ENCODE results near the gene TECR. TPM values are rescaled to one million over a fixed set of nuclear protein-coding genes. Genes with fewer than 3 reads are reported as not detected.

TECR gene
- total and polyA plus RNA-seq, 4 donors = 40.1 to 112 (median 60.5) TPM

DNA sequence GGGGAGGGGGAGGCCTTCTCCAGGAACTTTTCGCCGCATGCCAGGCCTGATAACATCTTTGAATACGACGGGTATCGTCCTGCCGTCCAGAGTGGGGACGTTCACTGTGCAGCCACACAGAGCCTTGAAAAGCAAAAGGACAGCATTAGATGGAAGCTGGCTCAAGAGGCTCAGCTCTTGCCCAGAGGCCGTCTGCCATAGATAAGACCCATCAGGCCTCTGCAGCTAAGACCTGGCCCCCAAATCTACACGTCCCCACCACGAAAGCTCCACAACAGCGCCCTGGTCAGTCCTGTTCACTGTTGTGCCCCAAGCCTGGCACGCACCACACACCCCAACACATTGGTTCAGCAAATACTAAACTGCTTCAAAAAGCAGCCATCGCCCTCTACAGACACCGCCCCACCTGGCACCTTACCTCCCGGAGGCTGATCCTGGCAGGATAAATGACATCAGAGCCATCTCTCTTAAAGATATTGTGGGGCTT lies 13.3 kb upstream of the TECR start:
- Histone ChIP-seq H3K4me1 (ENCODE audit: control insufficient read depth in 1 of 2, insufficient read depth in 2 of 2, low read length in 2 of 2) (no peaks in the 10 kb centered on the region), H3K9me3 (ENCODE audit: control insufficient read depth, low read length) (no peaks in the 10 kb centered on the region), H3K36me3 (ENCODE audit: control insufficient read depth in 1 of 2, insufficient read depth in 2 of 2, low read length in 1 of 2) (peaks cover 0 to 5% of the 10 kb centered on the region in 2 donors), H3K27ac (ENCODE audit: low read depth in 1 of 2, low read length in 2 of 2) (no peak overlapping the region), H3K27me3 (ENCODE audit: control insufficient read depth in 1 of 2, insufficient read depth in 2 of 2, low read length in 1 of 2) (no peaks in the 10 kb centered on the region), H3K4me3 (ENCODE audit: low read length in 2 of 2) (no peak overlapping the region)
- intact Hi-C loops (cut with DNase I) = no loop called here
- no peak for DNase-seq
- 66 to 75% methylated on average over 15 of the region's 15 CpGs for WGBS, 2 donors
- ATAC-seq (ENCODE audit: low FRiP score) = no peak

- no peak for ATAC-seq (ENCODE audit: low FRiP score)
- H3K4me1 ChIP-seq (ENCODE audit: control insufficient read depth in 1 of 2, insufficient read depth in 2 of 2, low read length in 2 of 2) = no peaks in the 10 kb centered on the region
- H3K36me3 ChIP-seq (ENCODE audit: control insufficient read depth in 1 of 2, insufficient read depth in 2 of 2, low read length in 1 of 2) = peaks cover 0 to 5% of the 10 kb centered on the region in 2 donors
- no peaks in the 10 kb centered on the region for H3K27me3 ChIP-seq (ENCODE audit: control insufficient read depth in 1 of 2, insufficient read depth in 2 of 2, low read length in 1 of 2)
- no peaks in the 10 kb centered on the region for H3K9me3 ChIP-seq (ENCODE audit: control insufficient read depth, low read length)
- no peak overlapping the region for H3K27ac ChIP-seq (ENCODE audit: low read depth in 1 of 2, low read length in 2 of 2)
- H3K4me3 ChIP-seq (ENCODE audit: low read length in 2 of 2) = peak overlapping the region; percentile 89 to 97
- intact Hi-C loops (cut with DNase I) = no loop called here
- 25 to 29% methylated on average over 22 of the region's 22 CpGs for WGBS, 2 donors
- DNase-seq = no peak
Measured at GRCh38 chr19:14516746-14517438, 12.5 kb upstream of the TECR start.

DNA sequence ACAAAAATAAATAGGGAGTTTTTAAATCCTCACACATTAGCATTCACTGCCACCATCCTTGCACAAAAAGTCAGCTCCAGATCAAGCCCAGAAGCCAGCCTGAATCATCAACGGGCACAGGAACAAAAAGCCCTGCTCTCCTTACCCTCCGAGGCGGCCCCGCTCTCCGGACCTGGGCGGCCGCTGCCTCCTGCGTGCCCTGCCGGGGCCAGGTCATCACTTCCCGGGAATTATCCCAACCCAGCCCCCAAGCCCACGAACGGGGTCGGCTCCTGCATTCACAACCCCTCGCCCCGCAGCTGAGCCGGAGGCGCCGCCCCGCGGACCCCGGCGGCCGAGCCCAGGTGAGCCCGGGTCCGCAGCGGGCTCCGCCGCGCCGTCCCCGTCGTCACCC lies 12.0 kb upstream of the TECR start:
- intact Hi-C loops (cut with DNase I) = no loop called here
- no peak for ATAC-seq (ENCODE audit: low FRiP score)
- WGBS, 2 donors = 0% methylated on average over 31 to 32 of the region's 32 CpGs
- H3K4me1 ChIP-seq (ENCODE audit: control insufficient read depth in 1 of 2, insufficient read depth in 2 of 2, low read length in 2 of 2) = no peaks in the 10 kb centered on the region
- peak overlapping the region; percentile 69 to 87 for H3K27ac ChIP-seq (ENCODE audit: low read depth in 1 of 2, low read length in 2 of 2)
- no peaks in the 10 kb centered on the region for H3K27me3 ChIP-seq (ENCODE audit: control insufficient read depth in 1 of 2, insufficient read depth in 2 of 2, low read length in 1 of 2)
- H3K4me3 ChIP-seq (ENCODE audit: low read length in 2 of 2) = peak overlapping the region; percentile 89 to 97
- peak; percentile 66 to 85 for DNase-seq
- no peaks in the 10 kb centered on the region for H3K9me3 ChIP-seq (ENCODE audit: control insufficient read depth, low read length)
- peaks cover 0 to 5% of the 10 kb centered on the region in 2 donors for H3K36me3 ChIP-seq (ENCODE audit: control insufficient read depth in 1 of 2, insufficient read depth in 2 of 2, low read length in 1 of 2)

GRCh38 chr19:14517840-14518505 lies 11.4 kb upstream of the TECR start, which contains the start of gene DNAJB1:
DNAJB1 (minus strand) TSS chr19:14518397; CDS start chr19:14518349, 48 bp downstream.
- intact Hi-C loops (cut with DNase I) = no loop called here
- peak; percentile 92 for ATAC-seq (ENCODE audit: low FRiP score)
- Histone ChIP-seq H3K4me3 (ENCODE audit: low read length in 2 of 2) (peak within 1 kb of the TSS; percentile 89 to 97), H3K36me3 (ENCODE audit: control insufficient read depth in 1 of 2, insufficient read depth in 2 of 2, low read length in 1 of 2) (peaks cover 0 to 5% of the 10 kb centered on the region in 2 donors), H3K27ac (ENCODE audit: low read depth in 1 of 2, low read length in 2 of 2) (peak within 1 kb of the TSS; percentile 81 to 87), H3K9me3 (ENCODE audit: control insufficient read depth, low read length) (no peaks in the 10 kb centered on the region), H3K27me3 (ENCODE audit: control insufficient read depth in 1 of 2, insufficient read depth in 2 of 2, low read length in 1 of 2) (no peaks in the 10 kb centered on the region), H3K4me1 (ENCODE audit: control insufficient read depth in 1 of 2, insufficient read depth in 2 of 2, low read length in 2 of 2) (no peaks in the 10 kb centered on the region)
- WGBS, 2 donors = 0 to 1% methylated on average over 68 to 81 of the region's 82 CpGs
- DNase-seq = peak; percentile 90 to 94

GRCh38 chr19:14519245-14519859 lies 10.0 kb upstream of the TECR start:
- H3K27ac ChIP-seq (ENCODE audit: low read depth in 1 of 2, low read length in 2 of 2) = no peak overlapping the region
- no peaks in the 10 kb centered on the region for H3K27me3 ChIP-seq (ENCODE audit: control insufficient read depth in 1 of 2, insufficient read depth in 2 of 2, low read length in 1 of 2)
- ATAC-seq (ENCODE audit: low FRiP score) = no peak
- H3K9me3 ChIP-seq (ENCODE audit: control insufficient read depth, low read length) = no peaks in the 10 kb centered on the region
- intact Hi-C loops (cut with DNase I) = no loop called here
- no peak overlapping the region for H3K4me3 ChIP-seq (ENCODE audit: low read length in 2 of 2)
- WGBS, 2 donors = 94 to 95% methylated on average over 22 of the region's 22 CpGs
- H3K4me1 ChIP-seq (ENCODE audit: control insufficient read depth in 1 of 2, insufficient read depth in 2 of 2, low read length in 2 of 2) = no peaks in the 10 kb centered on the region
- H3K36me3 ChIP-seq (ENCODE audit: control insufficient read depth in 1 of 2, insufficient read depth in 2 of 2, low read length in 1 of 2) = peaks cover 0 to 5% of the 10 kb centered on the region in 2 donors
- no peak for DNase-seq

- H3K36me3 ChIP-seq (ENCODE audit: control insufficient read depth in 1 of 2, insufficient read depth in 2 of 2, low read length in 1 of 2) = peaks cover 0 to 4% of the 10 kb centered on the region in 2 donors
- no peak overlapping the region for H3K27ac ChIP-seq (ENCODE audit: low read depth in 1 of 2, low read length in 2 of 2)
- 39 to 43% methylated on average over 2 of the region's 2 CpGs for whole genome bisulfite sequencing, 2 donors
- no peaks in the 10 kb centered on the region for H3K4me1 ChIP-seq (ENCODE audit: control insufficient read depth in 1 of 2, insufficient read depth in 2 of 2, low read length in 2 of 2)
- DNase-seq (no peak), ATAC-seq (ENCODE audit: low FRiP score) (no peak)
- H3K9me3 ChIP-seq (ENCODE audit: control insufficient read depth, low read length) = no peaks in the 10 kb centered on the region
- intact Hi-C loops (cut with DNase I) = no loop called here
- no peaks in the 10 kb centered on the region for H3K27me3 ChIP-seq (ENCODE audit: control insufficient read depth in 1 of 2, insufficient read depth in 2 of 2, low read length in 1 of 2)
- H3K4me3 ChIP-seq (ENCODE audit: low read length in 2 of 2) = no peak overlapping the region
Measured at GRCh38 chr19:14519860-14520407, 9.5 kb upstream of the TECR start.

DNA sequence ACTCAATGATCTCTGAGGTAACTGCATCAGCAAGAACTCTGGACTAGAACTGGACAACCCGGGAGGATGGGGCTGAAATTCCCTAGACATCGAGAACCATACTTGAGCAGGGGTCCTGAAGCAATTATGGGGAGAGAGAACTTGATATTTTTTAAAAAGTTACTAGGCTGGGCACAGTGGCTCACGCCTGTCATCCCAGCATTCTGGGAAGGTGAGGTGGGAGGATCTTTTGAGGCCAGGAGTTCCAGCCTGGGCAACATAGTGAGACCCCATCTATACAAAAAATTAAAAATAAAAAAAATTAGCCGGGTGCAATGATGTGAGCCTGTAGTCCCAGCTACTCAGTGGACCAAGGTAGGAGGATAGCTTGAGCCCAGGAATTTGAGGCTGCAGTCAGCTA lies 8.9 kb upstream of the TECR start:
- H3K27me3 ChIP-seq (ENCODE audit: control insufficient read depth in 1 of 2, insufficient read depth in 2 of 2, low read length in 1 of 2) = no peaks in the 10 kb centered on the region
- ATAC-seq (ENCODE audit: low FRiP score) (no peak), DNase-seq (no peak)
- 94 to 95% methylated on average over 4 of the region's 4 CpGs for WGBS, 2 donors
- no peak overlapping the region for H3K4me3 ChIP-seq (ENCODE audit: low read length in 2 of 2)
- no peaks in the 10 kb centered on the region for H3K9me3 ChIP-seq (ENCODE audit: control insufficient read depth, low read length)
- no peak overlapping the region for H3K27ac ChIP-seq (ENCODE audit: low read depth in 1 of 2, low read length in 2 of 2)
- intact Hi-C loops (cut with DNase I) = no loop called here
- no peaks in the 10 kb centered on the region for H3K36me3 ChIP-seq (ENCODE audit: control insufficient read depth in 1 of 2, insufficient read depth in 2 of 2, low read length in 1 of 2)
- H3K4me1 ChIP-seq (ENCODE audit: control insufficient read depth in 1 of 2, insufficient read depth in 2 of 2, low read length in 2 of 2) = no peaks in the 10 kb centered on the region

DNA sequence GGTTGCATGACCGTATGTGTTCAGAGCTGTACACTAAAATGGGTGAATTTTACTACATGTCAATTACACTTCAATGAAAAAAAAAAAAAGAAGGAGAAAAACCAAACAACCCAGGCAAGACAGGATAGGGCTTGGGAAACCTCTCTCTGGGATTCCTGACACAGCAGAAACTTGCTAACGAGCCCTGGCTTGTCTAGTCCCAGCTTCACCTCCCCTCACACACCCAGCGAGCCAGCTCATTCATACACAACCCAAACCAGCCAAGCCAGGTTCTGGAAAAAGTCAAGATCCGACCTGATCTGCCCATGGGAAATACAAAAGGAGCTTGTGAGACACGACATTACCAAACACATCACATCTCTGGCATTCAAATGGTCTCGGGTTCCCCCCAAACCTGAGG lies 3.7 kb upstream of the TECR start:
- H3K4me1 ChIP-seq (ENCODE audit: control insufficient read depth in 1 of 2, insufficient read depth in 2 of 2, low read length in 2 of 2) = no peaks in the 10 kb centered on the region
- H3K36me3 ChIP-seq (ENCODE audit: control insufficient read depth in 1 of 2, insufficient read depth in 2 of 2, low read length in 1 of 2) = no peaks in the 10 kb centered on the region
- ATAC-seq (ENCODE audit: low FRiP score) (no peak), DNase-seq (no peak)
- H3K27me3 ChIP-seq (ENCODE audit: control insufficient read depth in 1 of 2, insufficient read depth in 2 of 2, low read length in 1 of 2) = no peaks in the 10 kb centered on the region
- WGBS, 2 donors = 69 to 74% methylated on average over 6 of the region's 6 CpGs
- no peaks in the 10 kb centered on the region for H3K9me3 ChIP-seq (ENCODE audit: control insufficient read depth, low read length)
- H3K4me3 ChIP-seq (ENCODE audit: low read length in 2 of 2) = no peak overlapping the region
- intact Hi-C loops (cut with DNase I) = no loop called here
- no peak overlapping the region for H3K27ac ChIP-seq (ENCODE audit: low read depth in 1 of 2, low read length in 2 of 2)

All from aorta (tissue), 5 donors.